ENCODE results near the gene CYTH2.

The CYTH2 gene

DNA sequence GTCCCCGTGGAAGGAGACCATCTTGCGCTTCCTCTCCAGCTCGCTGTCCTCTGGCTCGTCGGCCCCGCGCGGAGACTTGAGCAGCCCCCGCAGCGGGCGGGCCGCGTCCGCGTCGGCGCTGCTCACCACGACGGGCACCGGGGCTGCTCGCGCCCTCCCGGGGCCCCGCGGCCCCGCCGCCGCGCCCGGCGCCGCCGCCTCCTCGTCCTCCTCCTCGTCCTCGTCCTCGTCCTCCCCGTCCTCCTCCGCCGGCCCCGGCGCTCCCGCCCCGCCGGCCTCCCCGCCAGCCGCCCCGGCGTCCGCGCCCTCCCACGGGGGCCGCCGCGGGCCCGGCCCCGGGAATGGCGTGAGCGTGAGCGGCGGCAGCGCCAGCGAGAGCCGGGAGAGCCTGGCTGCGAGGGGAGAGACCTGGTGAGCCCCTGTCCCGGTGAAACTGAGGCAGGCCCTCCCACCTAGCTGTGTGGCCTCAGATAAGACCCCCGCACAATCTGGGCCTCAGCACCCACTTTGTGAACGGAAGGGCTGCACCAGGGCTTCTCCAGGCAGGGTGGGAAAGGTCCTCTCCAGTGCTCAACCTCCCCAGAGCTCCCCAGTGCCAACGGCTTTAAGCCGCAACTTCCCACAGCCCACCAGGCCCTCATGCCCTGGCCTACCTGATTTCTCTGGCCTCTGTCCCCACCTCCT, 24.7 kb downstream of the CYTH2 start:
- no peak for DNase-seq (ENCODE audit: low read depth)

DNA sequence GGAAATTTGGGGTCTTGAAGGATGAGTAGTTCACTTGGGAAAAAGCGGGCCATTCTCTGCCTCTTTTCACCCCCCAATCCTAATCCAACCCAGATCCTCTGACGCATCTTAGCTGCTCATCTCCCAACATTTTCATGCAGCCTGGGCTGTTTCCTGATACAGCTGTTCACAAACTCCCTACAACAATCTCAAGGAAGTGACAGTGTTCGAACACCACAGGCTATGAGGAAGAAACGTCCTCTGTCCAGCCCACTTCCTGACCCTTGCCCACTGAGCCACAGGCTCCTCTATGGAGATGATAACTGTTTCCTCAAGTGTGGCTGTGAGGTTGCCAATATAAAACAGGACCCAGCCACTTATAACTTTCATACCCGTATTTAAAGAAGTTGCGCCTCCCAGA, 26.2 kb downstream of the CYTH2 start:
- no peak for DNase-seq (ENCODE audit: low read depth)

- DNase-seq (ENCODE audit: low read depth): no peak
These were observed 28.0 kb downstream of the CYTH2 start for GRCh38 chr19:48496959-48497727.

GRCh38 chr19:48497728-48498594, 28.8 kb downstream of the CYTH2 start:
- no peak for DNase-seq (ENCODE audit: low read depth)

- no peak for DNase-seq (ENCODE audit: low read depth)
These were observed 29.6 kb downstream of the CYTH2 start for GRCh38 chr19:48498595-48499311.

DNA sequence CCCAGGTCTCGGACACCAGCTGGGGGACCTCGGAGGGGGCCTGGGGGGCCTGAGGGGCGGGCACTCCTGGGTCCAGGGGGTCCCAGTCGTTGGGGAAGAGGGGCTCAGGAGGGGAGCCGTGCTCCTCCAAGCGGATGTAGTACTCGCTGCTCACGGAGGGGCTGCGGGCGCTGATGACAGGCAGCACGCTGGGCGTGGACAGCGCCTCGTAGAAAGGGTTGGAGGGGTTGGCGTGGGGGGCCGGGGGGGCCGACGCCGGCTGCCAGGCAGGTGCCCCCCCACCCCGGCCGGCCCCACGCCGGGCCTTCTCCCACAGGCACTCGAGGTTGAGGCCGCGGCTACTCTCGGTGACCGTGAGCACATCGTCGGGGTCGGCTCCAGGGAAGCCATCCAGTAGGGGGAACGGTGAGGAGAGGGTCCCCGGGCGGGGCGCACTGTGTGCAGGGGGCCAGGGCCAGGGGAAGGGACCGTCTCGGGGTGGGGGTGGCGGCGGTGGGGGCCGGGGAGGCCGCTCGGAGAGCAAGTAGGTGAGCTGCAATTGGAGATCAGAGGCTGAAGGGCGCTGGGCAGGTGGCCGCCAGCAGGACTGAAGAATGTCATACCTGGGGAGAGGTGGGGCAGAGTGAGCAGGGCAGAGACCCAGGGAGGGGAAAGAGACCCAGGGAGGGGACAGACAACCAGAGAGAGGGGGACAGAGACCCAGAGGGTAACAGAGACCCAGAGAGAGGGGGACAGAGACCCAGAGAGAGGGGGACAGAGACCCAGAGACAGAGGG, 30.3 kb downstream of the CYTH2 start:
- no peak for DNase-seq (ENCODE audit: low read depth)

GRCh38 chr19:48500830-48501493, 31.8 kb downstream of the CYTH2 start:
- no peak for DNase-seq (ENCODE audit: low read depth)

DNA sequence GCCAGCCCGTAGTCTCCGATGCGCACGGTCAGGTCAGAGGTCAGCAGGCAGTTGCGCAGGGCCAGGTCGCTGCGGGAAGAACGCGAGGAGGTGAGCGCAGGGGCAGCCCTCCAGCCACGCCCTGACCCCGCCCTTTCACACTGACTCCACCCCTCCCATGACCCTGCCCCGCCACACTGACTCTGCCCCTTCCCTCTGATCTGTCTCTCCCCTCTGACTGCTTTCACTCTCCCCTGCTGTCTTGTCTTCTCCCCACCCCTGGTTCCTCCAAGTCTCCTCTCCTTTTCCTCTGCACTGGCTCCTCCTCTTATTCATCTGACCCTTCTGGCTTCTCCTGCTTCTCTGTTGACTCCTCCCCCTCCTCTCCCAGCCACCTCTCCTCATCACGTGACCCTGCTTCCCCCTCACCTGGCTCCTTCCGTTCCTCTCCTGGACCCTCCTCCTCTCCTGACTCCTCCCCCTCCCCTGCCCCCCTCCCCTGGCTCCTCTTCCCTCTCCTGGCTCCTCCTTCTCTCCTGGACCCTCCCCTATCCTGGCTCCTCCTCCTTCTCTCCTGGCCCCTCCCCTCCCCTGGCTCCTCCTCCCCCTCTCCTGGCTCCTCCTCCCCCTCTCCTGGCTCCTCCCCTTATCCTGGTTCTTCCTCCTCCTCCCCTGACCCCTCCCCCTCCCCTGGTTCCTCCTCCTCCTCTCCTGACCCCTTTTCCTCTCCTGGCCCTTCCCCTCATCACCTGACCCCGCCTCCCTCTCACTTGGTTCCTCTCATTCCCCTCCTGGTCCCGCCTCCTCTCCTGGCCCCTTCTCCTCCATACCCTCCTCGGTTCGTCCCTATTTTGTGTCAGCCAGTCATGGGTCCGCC, 32.6 kb downstream of the CYTH2 start:
- DNase-seq (ENCODE audit: low read depth): no peak

DNA sequence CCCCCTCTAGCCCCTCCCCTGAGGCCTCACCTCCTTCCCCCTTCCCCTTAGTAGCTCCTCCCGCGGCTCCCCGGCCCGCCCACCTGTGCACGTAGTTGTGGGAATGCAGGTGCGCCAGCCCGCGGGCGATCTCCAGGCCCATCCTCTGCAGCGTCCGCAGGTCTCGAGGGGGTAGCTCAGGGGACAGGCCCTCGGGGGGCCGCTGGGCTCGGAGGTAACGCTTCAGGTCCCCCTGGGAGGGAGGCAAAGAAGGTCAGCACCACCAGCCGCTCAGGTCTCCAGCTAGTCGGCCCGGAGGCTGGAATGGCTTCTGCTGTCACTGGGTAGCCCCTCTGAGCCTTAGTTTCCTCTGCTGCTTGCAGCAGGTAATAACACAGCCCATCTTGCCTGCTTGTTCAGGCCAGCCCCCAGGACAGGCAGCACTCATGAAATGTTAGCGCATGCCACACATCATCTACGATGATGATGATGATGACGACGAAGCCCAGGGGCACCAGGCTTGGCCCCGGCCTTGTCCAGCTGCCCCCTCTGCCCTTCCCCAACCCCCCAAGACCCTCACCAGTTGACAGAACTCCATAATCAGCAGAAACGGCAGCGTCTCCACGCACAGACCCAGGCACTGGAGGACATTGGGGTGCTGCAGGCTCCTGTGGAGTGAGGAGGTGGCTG, 33.3 kb downstream of the CYTH2 start:
- DNase-seq (ENCODE audit: low read depth): no peak

GRCh38 chr19:48506138-48506733, 37.1 kb downstream of the CYTH2 start:
- DNase-seq (ENCODE audit: low read depth): peak; percentile 18

GRCh38 chr19:48507911-48508439, 38.8 kb downstream of the CYTH2 start:
- no peak for DNase-seq (ENCODE audit: low read depth)

DNA sequence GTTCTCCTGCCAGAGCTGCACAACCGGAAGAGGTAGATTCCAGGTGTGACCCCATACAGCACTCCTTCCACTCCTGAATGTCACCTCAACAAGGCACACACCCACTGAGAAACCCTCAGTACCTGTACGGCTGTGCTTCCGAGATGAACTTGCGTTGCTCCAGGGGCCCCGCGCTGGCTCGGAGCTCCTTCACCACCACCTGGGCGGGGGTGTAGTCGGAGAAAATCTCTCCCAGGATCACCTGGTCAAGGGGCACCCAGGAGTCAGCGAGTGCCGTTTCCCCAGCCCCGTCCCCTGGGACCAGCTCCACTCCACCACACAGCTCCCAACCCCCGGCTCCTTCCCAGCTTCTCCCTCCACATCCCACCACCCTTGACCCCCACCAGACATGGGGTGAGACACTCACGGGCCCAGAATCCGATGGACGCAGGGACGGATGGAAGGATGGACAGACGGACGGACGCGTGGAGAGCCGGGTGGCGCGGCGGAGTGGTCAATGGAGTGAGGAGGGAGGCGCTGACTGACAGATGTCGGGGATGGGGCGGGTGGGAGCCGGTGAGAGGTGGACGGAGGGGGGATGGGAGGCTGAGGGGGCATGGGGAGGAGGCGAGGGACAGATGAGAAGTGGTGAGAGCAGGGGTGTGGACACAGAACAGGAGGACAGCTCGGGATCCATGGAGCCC, 39.7 kb downstream of the CYTH2 start:
- DNase-seq (ENCODE audit: low read depth): no peak

- DNase-seq (ENCODE audit: low read depth): no peak
These were observed 40.5 kb downstream of the CYTH2 start for GRCh38 chr19:48509467-48510194.

- no peak for DNase-seq (ENCODE audit: low read depth)
These were observed 41.5 kb downstream of the CYTH2 start for GRCh38 chr19:48510421-48511268.

GRCh38 chr19:48511321-48511731, 42.2 kb downstream of the CYTH2 start:
- no peak for DNase-seq (ENCODE audit: low read depth)

- DNase-seq (ENCODE audit: low read depth): no peak
These were observed 42.8 kb downstream of the CYTH2 start, which contains the start of gene LMTK3 for GRCh38 chr19:48511800-48512503. Gene LMTK3 (minus strand): TSS chr19:48511835. CDS start chr19:48511576, 259 bp downstream.

Data from stromal cell of bone marrow (primary cell).